NCI-H510A (cell line): Measurements from ENCODE around the gene ALG9.
"Not testable (repeated sequence)": the region's sequence is repeated elsewhere in the genome, so short reads cannot be mapped to it uniquely, and the experiment has no call there.

Experiments
- DNase-seq: peaks from one replicate; lab custom pipeline; 2025; lab: John Stamatoyannopoulos, UW

ALG9 gene

GRCh38 chr11:111870886-111871692 is at the start of gene ALG9:
ALG9 (minus strand) TSS chr11:111871581; CDS start chr11:111871482, 99 bp downstream.
- peak; percentile 41 for DNase-seq

GRCh38 chr11:111920908-111921307 is 49.5 kb upstream of the ALG9 start:
- no peak for DNase-seq

- DNase-seq = peak; percentile 95
These were observed 47.2 kb upstream of the ALG9 start, which contains the start of gene C11orf52 for GRCh38 chr11:111918390-111919256. C11orf52 (plus strand) TSS chr11:111918913; CDS start chr11:111918973, 60 bp downstream.

- DNase-seq = no peak
These were observed 46.4 kb upstream of the ALG9 start for GRCh38 chr11:111917788-111918187.

GRCh38 chr11:111917312-111917711 is 45.9 kb upstream of the ALG9 start:
- no peak for DNase-seq

- no peak for DNase-seq
These were observed 45.4 kb upstream of the ALG9 start for GRCh38 chr11:111916768-111917167.

GRCh38 chr11:111913997-111914396 is 42.6 kb upstream of the ALG9 start:
- DNase-seq = no peak

- no peak for DNase-seq
These were observed 41.9 kb upstream of the ALG9 start for GRCh38 chr11:111913031-111913861.

- DNase-seq = no peak
These were observed 41.2 kb upstream of the ALG9 start, which contains the start of gene HSPB2 for GRCh38 chr11:111912535-111912934. HSPB2 (plus strand) TSS chr11:111912734; CDS start chr11:111912830, 96 bp downstream.

GRCh38 chr11:111911563-111912401 is 40.4 kb upstream of the ALG9 start, which contains the start of gene CRYAB:
CRYAB (minus strand) TSS chr11:111911770; CDS start chr11:111911724, 46 bp downstream.
- DNase-seq = no peak

GRCh38 chr11:111910676-111911562 is 39.5 kb upstream of the ALG9 start:
- DNase-seq = no peak

GRCh38 chr11:111909378-111909777 is 38.0 kb upstream of the ALG9 start:
- DNase-seq = no peak

GRCh38 chr11:111908639-111909305 is 37.4 kb upstream of the ALG9 start:
- no peak for DNase-seq

GRCh38 chr11:111906680-111907079 is 35.3 kb upstream of the ALG9 start:
- DNase-seq = no peak

GRCh38 chr11:111905411-111905810 is 34.0 kb upstream of the ALG9 start:
- DNase-seq = no peak

GRCh38 chr11:111886844-111887243 is 15.5 kb upstream of the ALG9 start:
- no peak for DNase-seq

- no peak for DNase-seq
These were observed 14.7 kb upstream of the ALG9 start for GRCh38 chr11:111886032-111886431.

- DNase-seq = not testable (repeated sequence)
These were observed 13.7 kb upstream of the ALG9 start for GRCh38 chr11:111885053-111885452.

GRCh38 chr11:111882202-111882601 is 10.8 kb upstream of the ALG9 start:
- DNase-seq = no peak
